Transverse colon (tissue), 4 donors: Measurements from ENCODE around the gene RGPD8.

Experiments used
- EP300 ChIP-seq: sonication (generic); formaldehyde crosslinking; IDR thresholded peaks from one replicate; pipeline ENCODE4 v1.6.1; 2017; ENCODE audit warnings: antibody characterized with exemption, low read depth
- POLR2A ChIP-seq: fragments of 450-650 bp; IDR thresholded peaks from one replicate; pipeline ENCODE4 v1.6.1; 2016; ENCODE audit warnings: antibody characterized with exemption, mild to moderate bottlenecking, moderate library complexity
- POLR2AphosphoS5 ChIP-seq, 3 donors: sonication (generic); formaldehyde crosslinking; IDR thresholded peaks; one replicate each; pipeline ENCODE4 v1.6.1; 2016; ENCODE audit warnings: antibody characterized with exemption in 3 of 3
- TF ChIP-seq, protein P1 (sequence below), 5 experiments: fragments of 200-600 bp in 3 of 5; fragments of 450-650 bp in 2 of 5; sonication (generic) in 3 of 5; IDR thresholded peaks; 1 replicate in 2 of 5; 2 replicates in 3 of 5; pipeline ENCODE4 v1.5.1; 2016 to 2017; ENCODE audit warnings: antibody characterized with exemption in 5 of 5, inconsistent platforms in 3 of 5, mild to moderate bottlenecking in 2 of 5, moderate library complexity in 1 of 5

GRCh38 chr2:112462178-112462577, 28.7 kb upstream of the RGPD8 start:
- TF ChIP-seq, protein P1, sequence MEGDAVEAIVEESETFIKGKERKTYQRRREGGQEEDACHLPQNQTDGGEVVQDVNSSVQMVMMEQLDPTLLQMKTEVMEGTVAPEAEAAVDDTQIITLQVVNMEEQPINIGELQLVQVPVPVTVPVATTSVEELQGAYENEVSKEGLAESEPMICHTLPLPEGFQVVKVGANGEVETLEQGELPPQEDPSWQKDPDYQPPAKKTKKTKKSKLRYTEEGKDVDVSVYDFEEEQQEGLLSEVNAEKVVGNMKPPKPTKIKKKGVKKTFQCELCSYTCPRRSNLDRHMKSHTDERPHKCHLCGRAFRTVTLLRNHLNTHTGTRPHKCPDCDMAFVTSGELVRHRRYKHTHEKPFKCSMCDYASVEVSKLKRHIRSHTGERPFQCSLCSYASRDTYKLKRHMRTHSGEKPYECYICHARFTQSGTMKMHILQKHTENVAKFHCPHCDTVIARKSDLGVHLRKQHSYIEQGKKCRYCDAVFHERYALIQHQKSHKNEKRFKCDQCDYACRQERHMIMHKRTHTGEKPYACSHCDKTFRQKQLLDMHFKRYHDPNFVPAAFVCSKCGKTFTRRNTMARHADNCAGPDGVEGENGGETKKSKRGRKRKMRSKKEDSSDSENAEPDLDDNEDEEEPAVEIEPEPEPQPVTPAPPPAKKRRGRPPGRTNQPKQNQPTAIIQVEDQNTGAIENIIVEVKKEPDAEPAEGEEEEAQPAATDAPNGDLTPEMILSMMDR (IDR thresholded peaks at IDR 0.05), result no peak
- TF ChIP-seq POLR2A (no peak), POLR2AphosphoS5 (IDR thresholded peaks at IDR 0.05) (no peak), EP300 (no peak)
